GM12801 (cell line): ENCODE measurements around the gene DQX1.

Source experiments
- CTCF ChIP-seq: IDR thresholded peaks from one replicate; pipeline ENCODE4 v1.5.1; 2011; ENCODE audit warnings: control low read depth; ENCODE audit not compliant: insufficient read length; ENCODE audit errors: extremely low read depth

The DQX1 gene

GRCh38 chr2:74542978-74543377 lies 16.9 kb upstream of the DQX1 start:
- no peak for TF ChIP-seq CTCF

- no peak for TF ChIP-seq CTCF
Measured at GRCh38 chr2:74540291-74540690, 14.3 kb upstream of the DQX1 start.

- no peak for TF ChIP-seq CTCF
Measured at GRCh38 chr2:74538881-74539339, 12.9 kb upstream of the DQX1 start.

GRCh38 chr2:74537140-74537539 lies 11.1 kb upstream of the DQX1 start:
- TF ChIP-seq CTCF: no peak

GRCh38 chr2:74536166-74536950 lies 10.3 kb upstream of the DQX1 start:
- no peak for TF ChIP-seq CTCF

- no peak for TF ChIP-seq CTCF
Measured at GRCh38 chr2:74535440-74535965, 9.5 kb upstream of the DQX1 start.

- no peak for TF ChIP-seq CTCF
Measured at GRCh38 chr2:74534411-74534810, 8.4 kb upstream of the DQX1 start.
